Gastrocnemius medialis (tissue), 4 donors: ENCODE measurements around the gene HAT1. TPM values are rescaled to one million over a fixed set of nuclear protein-coding genes. Genes with fewer than 3 reads are reported as not detected.
"Not testable (repeated sequence)": the region's sequence is repeated elsewhere in the genome, so short reads cannot be mapped to it uniquely, and the experiment has no call there.

Source experiments
- ATAC-seq, 2 donors: fragments of 150-250 bp; one replicate each; pipeline ENCODE4 v1.9.1; 2016
- DNase-seq, 2 donors: peaks; one replicate each; pipeline ENCODE4 v3.0.0-alpha.2; 2019
- H3K27ac ChIP-seq, 4 donors: fragments of 200-600 bp; sonication (generic); 1 replicate in 1 of 4; 2 replicates in 3 of 4; pipeline ENCODE4 v1.5.1; 2016 to 2018; ENCODE audit warnings: mild to moderate bottlenecking in 2 of 4, moderate library complexity in 1 of 4
- H3K27me3 ChIP-seq, 3 donors: fragments of 200-600 bp; sonication (generic) in 2 of 3; 1 replicate in 1 of 3; 2 replicates in 2 of 3; pipeline versions ENCODE4 v1.5.1 to v1.6.0; 2016 to 2019; ENCODE audit warnings: mild to moderate bottlenecking in 1 of 3, moderate library complexity in 1 of 3
- H3K36me3 ChIP-seq, 2 donors: fragments of 200-600 bp; sonication (generic) in 1 of 2; one replicate each; pipeline ENCODE4 v1.5.1; 2017 to 2018
- H3K4me1 ChIP-seq, 2 donors: fragments of 200-600 bp; sonication (generic) in 1 of 2; one replicate each; pipeline ENCODE4 v1.5.1; 2016 to 2017; ENCODE audit warnings: mild to moderate bottlenecking in 2 of 2
- H3K4me3 ChIP-seq, 4 donors: fragments of 200-600 bp; sonication (generic) in 3 of 4; 1 replicate in 1 of 4; 2 replicates in 3 of 4; pipeline ENCODE4 v1.5.1; 2016 to 2019; ENCODE audit warnings: mild to moderate bottlenecking in 2 of 4
- H3K9me3 ChIP-seq, 3 donors: fragments of 200-600 bp; sonication (generic) in 2 of 3; 1 replicate in 1 of 3; 2 replicates in 2 of 3; pipeline ENCODE4 v1.5.1; 2016 to 2019
- CTCF ChIP-seq, 5 experiments: fragments of 450-650 bp in 3 of 5; fragments of 200-600 bp in 2 of 5; sonication (generic) in 2 of 5; IDR thresholded peaks in 4 of 5; conservative IDR thresholded peaks in 1 of 5; 1 replicate in 4 of 5; 2 replicates in 1 of 5; pipeline ENCODE4 v1.5.1; 2016 to 2019; ENCODE audit warnings: antibody characterized with exemption in 5 of 5, mild to moderate bottlenecking in 3 of 5, moderate library complexity in 3 of 5
- POLR2A ChIP-seq, 2 donors: fragments of 450-650 bp; IDR thresholded peaks; one replicate each; pipeline ENCODE4 v1.6.1; 2017; ENCODE audit warnings: antibody characterized with exemption in 2 of 2, mild to moderate bottlenecking in 2 of 2, moderate library complexity in 2 of 2
- in situ Hi-C, 4 donors: fragments of 200-750 bp; cut with MboI; loops; one replicate each; pipeline versions ENCODE4 v1.15.0 to v1.8.0; 2017; ENCODE audit warnings: low sequenced_read_pairs in 4 of 4
- intact Hi-C: fragments of 100-400 bp; cut with DNase I; formaldehyde crosslinking; loops from one replicate; pipeline ENCODE4 v1.15.1; 2023; ENCODE audit warnings: low total_unique reads
- total RNA-seq, 4 donors: library from RNA; depleted of rRNA; stranded (reverse); fragments of >200 nt; gene quantifications; one replicate each; pipeline versions ENCODE4 v1.1.0 to v1.2.3, GENCODE V29; 2016

The HAT1 gene
- total RNA-seq, 4 donors from 2014 or later = 30.6 to 61.9 (median 50.0) TPM

- no peaks in the 10 kb centered on the region for H3K9me3 ChIP-seq
- H3K36me3 ChIP-seq = peaks cover 0 to 5% of the 10 kb centered on the region in 2 donors
- H3K4me3 ChIP-seq = no peak overlapping the region
- no peaks in the 10 kb centered on the region for H3K4me1 ChIP-seq
- in situ Hi-C loops (no loop called here), intact Hi-C loops (no loop called here)
- DNase-seq (no peak), ATAC-seq (no peak)
- no peak for TF ChIP-seq CTCF (IDR thresholded peaks at IDR 0.05 in 4 of 5, conservative IDR thresholded peaks at IDR 0.05 in 1 of 5)
- no peak for TF ChIP-seq POLR2A (IDR thresholded peaks at IDR 0.05)
- H3K27me3 ChIP-seq = no peaks in the 10 kb centered on the region
- H3K27ac ChIP-seq = no peak overlapping the region
These were observed 62.8 kb downstream of the HAT1 start for GRCh38 chr2:171985076-171985475.

GRCh38 chr2:171986778-171987177, 64.5 kb downstream of the HAT1 start:
- no peaks in the 10 kb centered on the region for H3K27me3 ChIP-seq
- no peak overlapping the region for H3K4me3 ChIP-seq
- H3K36me3 ChIP-seq = no peaks in the 10 kb centered on the region
- H3K27ac ChIP-seq = no peak overlapping the region
- in situ Hi-C loops = no loop called here
- no peaks in the 10 kb centered on the region for H3K9me3 ChIP-seq
- ATAC-seq = peak in 1 of 2 donors; percentile 70
- intact Hi-C loops = no loop called here
- no peaks in the 10 kb centered on the region for H3K4me1 ChIP-seq
- TF ChIP-seq CTCF (IDR thresholded peaks at IDR 0.05 in 4 of 5, conservative IDR thresholded peaks at IDR 0.05 in 1 of 5) = no peak
- no peak for TF ChIP-seq POLR2A (IDR thresholded peaks at IDR 0.05)
- no peak for DNase-seq

GRCh38 chr2:171991027-171991426, 68.8 kb downstream of the HAT1 start:
- intact Hi-C loops (no loop called here), in situ Hi-C loops (no loop called here)
- TF ChIP-seq POLR2A (IDR thresholded peaks at IDR 0.05) (no peak), CTCF (IDR thresholded peaks at IDR 0.05 in 4 of 5, conservative IDR thresholded peaks at IDR 0.05 in 1 of 5) (no peak)
- Histone ChIP-seq H3K36me3 (no peaks in the 10 kb centered on the region), H3K4me3 (no peak overlapping the region), H3K27me3 (no peaks in the 10 kb centered on the region), H3K27ac (no peak overlapping the region), H3K4me1 (no peaks in the 10 kb centered on the region), H3K9me3 (no peaks in the 10 kb centered on the region)
- ATAC-seq (no peak), DNase-seq (no peak)

GRCh38 chr2:171995586-171995985, 73.3 kb downstream of the HAT1 start:
- intact Hi-C loops = loop anchor here (5.0 kb wide), 1 partner anchor 102 kb away; no protein-coding TSS in a partner anchor
- no peak for DNase-seq
- no peak overlapping the region for H3K4me3 ChIP-seq
- peaks cover 9 to 13% of the 10 kb centered on the region in 2 donors for H3K4me1 ChIP-seq
- H3K9me3 ChIP-seq = no peaks in the 10 kb centered on the region
- in situ Hi-C loops = no loop called here
- ATAC-seq = no peak
- no peak overlapping the region for H3K27ac ChIP-seq
- no peaks in the 10 kb centered on the region for H3K27me3 ChIP-seq
- TF ChIP-seq CTCF (IDR thresholded peaks at IDR 0.05 in 4 of 5, conservative IDR thresholded peaks at IDR 0.05 in 1 of 5) = no peak
- TF ChIP-seq POLR2A (IDR thresholded peaks at IDR 0.05) = no peak
- H3K36me3 ChIP-seq = no peaks in the 10 kb centered on the region

- H3K9me3 ChIP-seq = no peaks in the 10 kb centered on the region
- no peaks in the 10 kb centered on the region for H3K27me3 ChIP-seq
- H3K4me1 ChIP-seq = peaks cover 11 to 15% of the 10 kb centered on the region in 2 donors
- H3K4me3 ChIP-seq = no peak overlapping the region
- no peak overlapping the region for H3K27ac ChIP-seq
- ATAC-seq = no peak
- no peaks in the 10 kb centered on the region for H3K36me3 ChIP-seq
- no peak for DNase-seq
- no peak for TF ChIP-seq CTCF (IDR thresholded peaks at IDR 0.05 in 4 of 5, conservative IDR thresholded peaks at IDR 0.05 in 1 of 5)
- TF ChIP-seq POLR2A (IDR thresholded peaks at IDR 0.05) = no peak
- intact Hi-C loops (loop anchor here (5.0 kb wide), 1 partner anchor 101 kb away; no protein-coding TSS in a partner anchor), in situ Hi-C loops (no loop called here)
These were observed 73.8 kb downstream of the HAT1 start for GRCh38 chr2:171996021-171996420.

GRCh38 chr2:171997031-171997430, 74.8 kb downstream of the HAT1 start:
- in situ Hi-C loops, H3K4me3 ChIP-seq, DNase-seq, H3K36me3 ChIP-seq, H3K27me3 ChIP-seq, ATAC-seq, H3K9me3 ChIP-seq, H3K27ac ChIP-seq: not testable (repeated sequence)
- intact Hi-C loops = loop anchor here (5.0 kb wide), 1 partner anchor 100 kb away; no protein-coding TSS in a partner anchor
- peaks cover 11 to 15% of the 10 kb centered on the region in 2 donors for H3K4me1 ChIP-seq
